CD4-positive, CD25-positive, alpha-beta regulatory T cell (primary cell): ENCODE data around the gene UBE2H. TPM values are rescaled to one million over a fixed set of nuclear protein-coding genes. Genes with fewer than 3 reads are reported as not detected.
"Not testable (repeated sequence)": the region's sequence is repeated elsewhere in the genome, so short reads cannot be mapped to it uniquely, and the experiment has no call there.

Experiments used
- ATAC-seq, 2 donors: fragments of 150-1000 bp; cut with Tn5 transposase; one replicate each; pipeline ENCODE4 v1.10.0; 2021; ENCODE audit warnings: low read depth in 2 of 2, moderate number of reproducible peaks in 2 of 2, moderate library complexity in 1 of 2
- DNase-seq, 3 donors: peaks; one replicate each; pipeline versions ENCODE4 v3.0.0 to v3.0.0-alpha.2; 2012 to 2022; ENCODE audit warnings: mixed read lengths in 1 of 3
- H3K27ac ChIP-seq: one replicate; pipeline ENCODE4 v1.7.0; 2013; ENCODE audit warnings: mild to moderate bottlenecking, low read length; ENCODE audit not compliant: insufficient read depth, poor library complexity, severe bottlenecking
- H3K27me3 ChIP-seq: one replicate; pipeline ENCODE4 v1.7.0; 2013; ENCODE audit warnings: low read length; ENCODE audit not compliant: control insufficient read depth, insufficient read depth
- H3K36me3 ChIP-seq: one replicate; pipeline ENCODE4 v1.7.0; 2013; ENCODE audit warnings: mild to moderate bottlenecking, low read length, moderate library complexity; ENCODE audit not compliant: control insufficient read depth, insufficient read depth
- H3K4me1 ChIP-seq: 2 replicates; pipeline ENCODE4 v1.7.0; 2013; ENCODE audit warnings: mild to moderate bottlenecking, low read length; ENCODE audit not compliant: insufficient read depth, control insufficient read depth, poor library complexity, severe bottlenecking
- H3K4me3 ChIP-seq: one replicate; pipeline ENCODE4 v1.7.0; 2013; ENCODE audit warnings: low read depth, mild to moderate bottlenecking, low read length, moderate library complexity
- H3K9me3 ChIP-seq, 2 experiments: 1 replicate in 1 of 2; 2 replicates in 1 of 2; pipeline ENCODE4 v1.7.0; 2013; ENCODE audit warnings: low read length in 2 of 2, mild to moderate bottlenecking in 1 of 2, moderate library complexity in 1 of 2; ENCODE audit not compliant: control insufficient read depth in 2 of 2
- H3K27ac Mint-ChIP-seq, 3 donors: one replicate each; pipeline ENCODE4 v1.8.0; 2020 to 2022; ENCODE audit warnings: mild to moderate bottlenecking in 3 of 3, mixed read lengths in 3 of 3, moderate library complexity in 2 of 3
- H3K27me3 Mint-ChIP-seq: one replicate; pipeline ENCODE4 v1.8.0; 2022; ENCODE audit warnings: mild to moderate bottlenecking, mixed read lengths
- H3K36me3 Mint-ChIP-seq: one replicate; pipeline ENCODE4 v1.8.0; 2020; ENCODE audit warnings: mixed read lengths
- H3K4me1 Mint-ChIP-seq, 4 donors: one replicate each; pipeline ENCODE4 v1.8.0; 2020 to 2022; ENCODE audit warnings: mixed read lengths in 4 of 4, mild to moderate bottlenecking in 1 of 4
- H3K4me3 Mint-ChIP-seq, 4 donors: one replicate each; pipeline ENCODE4 v1.8.0; 2020 to 2022; ENCODE audit warnings: mild to moderate bottlenecking in 4 of 4, mixed read lengths in 4 of 4, moderate library complexity in 3 of 4
- H3K9me3 Mint-ChIP-seq, 7 donors: one replicate each; pipeline ENCODE4 v1.8.0; 2020 to 2022; ENCODE audit warnings: mixed read lengths in 7 of 7, mild to moderate bottlenecking in 3 of 7, moderate library complexity in 2 of 7
- polyA plus RNA-seq, 4 donors: library from polyadenylated mRNA; unstranded; fragments of 300-500 nt; fragmentation: Illumina TruSeq; gene quantifications; one replicate each; pipeline ENCODE4 v1.2.3, GENCODE V29; 2021
- total RNA-seq: library from RNA; stranded (reverse); gene quantifications from one replicate; pipeline ENCODE4 v1.2.3, GENCODE V29; 2022

Gene UBE2H
- total and polyA plus RNA-seq, 5 donors from 2014 or later, result 50.7 to 109 (median 63.5) TPM

GRCh38 chr7:129829737-129830631 lies 122.8 kb downstream of the UBE2H start:
- peak overlapping the region; percentile 61 for H3K4me3 ChIP-seq
- H3K4me1 Mint-ChIP-seq, result peaks cover 6 to 22% (median 13%) of the 10 kb centered on the region in 4 donors

DNA sequence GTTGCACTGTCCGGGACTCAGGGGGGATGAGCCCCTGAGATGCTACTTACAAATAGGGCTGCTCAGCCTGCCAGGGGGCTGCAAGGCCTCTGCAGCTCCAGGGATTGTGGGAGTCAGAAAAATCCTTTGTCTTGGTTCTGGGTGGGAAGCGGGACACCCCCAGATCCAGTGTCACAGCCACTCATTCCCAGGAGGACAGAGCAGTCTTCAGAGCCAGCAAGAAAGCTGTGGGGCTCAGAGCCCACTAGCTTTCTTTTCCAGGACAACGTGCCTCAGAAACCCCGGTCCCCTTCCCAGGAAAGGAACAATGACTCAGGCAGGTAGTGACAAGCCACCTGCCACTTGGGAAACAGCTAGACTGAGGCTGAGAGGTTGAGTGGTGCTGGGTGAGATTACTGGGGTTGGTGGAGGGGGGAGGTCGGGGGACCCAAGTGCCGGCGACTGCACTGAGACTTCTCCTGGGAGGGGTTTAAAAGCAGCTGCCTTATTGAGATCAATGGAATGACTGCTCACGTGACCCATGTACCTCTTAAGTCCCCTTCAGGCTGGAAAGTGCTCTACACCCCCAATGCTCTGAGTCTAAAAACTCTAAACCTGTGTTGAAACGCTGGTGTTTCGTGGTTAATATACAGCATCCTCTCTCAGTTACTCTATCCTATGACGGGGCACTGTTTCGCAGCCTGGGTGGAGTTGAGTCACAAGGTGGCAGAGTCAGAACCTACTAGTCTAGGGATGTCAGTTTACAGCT lies 123.6 kb downstream of the UBE2H start:
- peak in 2 of 3 donors; percentile 10 to 62 for DNase-seq
- H3K4me3 Mint-ChIP-seq, result peak overlapping the region in 1 of 4 donors; percentile 39
- no peak for ATAC-seq
- H3K36me3 Mint-ChIP-seq, result peaks cover 7% of the 10 kb centered on the region
- Histone ChIP-seq H3K36me3 (peaks cover 14% of the 10 kb centered on the region), H3K9me3 (no peaks in the 10 kb centered on the region), H3K4me1 (peaks cover 19% of the 10 kb centered on the region), H3K27me3 (no peaks in the 10 kb centered on the region), H3K4me3 (no peak overlapping the region), H3K27ac (no peak overlapping the region)
- H3K4me1 Mint-ChIP-seq, result peaks cover 6 to 24% (median 14%) of the 10 kb centered on the region in 4 donors
- H3K9me3 Mint-ChIP-seq, result no peaks in the 10 kb centered on the region
- no peaks in the 10 kb centered on the region for H3K27me3 Mint-ChIP-seq
- H3K27ac Mint-ChIP-seq, result no peak overlapping the region

More at GRCh38 chr7:129829737-129830631, 122.8 kb downstream of the UBE2H start:
- Mint-ChIP-seq H3K9me3 (no peaks in the 10 kb centered on the region), H3K36me3 (peaks cover 10% of the 10 kb centered on the region), H3K27ac (no peak overlapping the region), H3K4me3 (peak overlapping the region in 2 of 4 donors; percentile 39), H3K27me3 (no peaks in the 10 kb centered on the region)
- peaks cover 21% of the 10 kb centered on the region for H3K36me3 ChIP-seq
- no peaks in the 10 kb centered on the region for H3K9me3 ChIP-seq
- peak; percentile 28 to 81 (median 59) for DNase-seq
- peak in 1 of 2 donors; percentile 43 for ATAC-seq
- no peak overlapping the region for H3K27ac ChIP-seq
- no peaks in the 10 kb centered on the region for H3K27me3 ChIP-seq
- H3K4me1 ChIP-seq, result peaks cover 15% of the 10 kb centered on the region

DNA sequence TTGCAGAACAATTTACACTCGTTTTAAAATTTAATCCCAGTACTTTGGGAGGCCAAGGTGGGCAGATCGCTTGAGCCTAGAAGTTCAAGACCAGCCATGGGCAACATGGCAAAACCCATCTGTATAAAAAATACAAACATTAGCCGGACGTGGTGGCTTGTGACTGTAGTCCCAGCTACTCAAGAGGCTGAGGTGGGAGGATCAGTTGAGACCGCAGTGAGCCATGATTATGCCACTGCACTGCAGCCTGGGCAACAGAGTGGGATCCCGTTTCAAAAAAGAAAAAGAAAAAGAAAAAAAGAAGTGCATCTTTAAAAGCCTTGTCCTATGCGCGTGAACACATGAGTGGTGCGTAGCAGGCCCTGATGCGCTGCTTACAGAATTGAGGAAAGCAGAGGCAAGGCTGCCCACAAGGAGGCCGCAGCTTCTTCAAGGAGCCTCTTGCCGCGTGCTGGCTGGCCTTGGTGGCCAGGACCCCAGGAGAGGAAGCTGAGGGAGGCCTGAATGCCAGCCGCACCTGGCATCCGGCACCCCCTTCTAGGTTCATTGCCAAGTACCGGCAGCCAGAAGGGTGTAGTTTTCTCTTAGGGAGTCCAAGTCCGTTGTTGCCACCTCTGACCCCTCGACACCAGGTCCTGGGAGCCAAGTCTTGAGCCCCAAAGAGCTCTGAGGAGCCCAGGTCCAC lies 124.5 kb downstream of the UBE2H start:
- Mint-ChIP-seq H3K4me1 (peaks cover 6 to 24% (median 14%) of the 10 kb centered on the region in 4 donors), H3K4me3 (peak overlapping the region in 1 of 4 donors; percentile 51), H3K27me3 (no peaks in the 10 kb centered on the region), H3K27ac (no peak overlapping the region), H3K9me3 (no peaks in the 10 kb centered on the region), H3K36me3 (peaks cover under 1% of the 10 kb centered on the region)
- no peak overlapping the region for H3K27ac ChIP-seq
- H3K4me1 ChIP-seq, result peaks cover 19% of the 10 kb centered on the region
- DNase-seq (no peak), ATAC-seq (no peak)
- H3K27me3 ChIP-seq, result no peaks in the 10 kb centered on the region
- no peak overlapping the region for H3K4me3 ChIP-seq
- H3K9me3 ChIP-seq, result no peaks in the 10 kb centered on the region
- H3K36me3 ChIP-seq, result peaks cover 6% of the 10 kb centered on the region

- H3K27me3 ChIP-seq, result no peaks in the 10 kb centered on the region
- H3K36me3 ChIP-seq, result peaks cover 3% of the 10 kb centered on the region
- H3K4me1 ChIP-seq, result peaks cover 19% of the 10 kb centered on the region
- Mint-ChIP-seq H3K4me3 (peak overlapping the region in 3 of 4 donors; percentile 36 to 94 (median 86)), H3K36me3 (no peaks in the 10 kb centered on the region), H3K9me3 (no peaks in the 10 kb centered on the region), H3K27ac (no peak overlapping the region), H3K4me1 (peaks cover 6 to 24% (median 14%) of the 10 kb centered on the region in 4 donors), H3K27me3 (no peaks in the 10 kb centered on the region)
- no peaks in the 10 kb centered on the region for H3K9me3 ChIP-seq
- no peak overlapping the region for H3K4me3 ChIP-seq
- no peak for ATAC-seq
- DNase-seq, result no peak
- H3K27ac ChIP-seq, result no peak overlapping the region
Observed at GRCh38 chr7:129827467-129827990, 125.2 kb downstream of the UBE2H start.

DNA sequence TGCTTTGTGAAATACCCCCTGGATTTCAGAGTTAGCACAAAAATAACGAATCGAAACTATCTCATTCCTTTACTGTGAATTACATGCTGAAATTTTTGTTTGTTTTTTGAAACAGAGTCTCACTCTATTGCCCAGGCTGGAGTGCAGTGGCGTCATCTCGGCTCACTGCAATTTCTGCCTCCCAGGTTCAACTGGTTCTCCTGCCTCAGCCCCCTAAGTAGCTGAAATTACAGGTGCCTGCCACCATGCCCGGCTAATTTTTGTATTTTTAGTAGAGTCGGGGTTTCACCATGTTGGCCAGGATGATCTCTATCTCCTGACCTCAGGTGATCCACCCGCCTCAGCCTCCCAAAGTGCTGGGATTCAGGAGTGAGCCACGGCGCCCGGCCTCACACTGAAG lies 125.9 kb downstream of the UBE2H start:
- Mint-ChIP-seq H3K4me3 (peak overlapping the region; percentile 21 to 94 (median 66)), H3K4me1 (peaks cover 6 to 24% (median 14%) of the 10 kb centered on the region in 4 donors)
- H3K9me3 ChIP-seq, result not testable (repeated sequence)

DNA sequence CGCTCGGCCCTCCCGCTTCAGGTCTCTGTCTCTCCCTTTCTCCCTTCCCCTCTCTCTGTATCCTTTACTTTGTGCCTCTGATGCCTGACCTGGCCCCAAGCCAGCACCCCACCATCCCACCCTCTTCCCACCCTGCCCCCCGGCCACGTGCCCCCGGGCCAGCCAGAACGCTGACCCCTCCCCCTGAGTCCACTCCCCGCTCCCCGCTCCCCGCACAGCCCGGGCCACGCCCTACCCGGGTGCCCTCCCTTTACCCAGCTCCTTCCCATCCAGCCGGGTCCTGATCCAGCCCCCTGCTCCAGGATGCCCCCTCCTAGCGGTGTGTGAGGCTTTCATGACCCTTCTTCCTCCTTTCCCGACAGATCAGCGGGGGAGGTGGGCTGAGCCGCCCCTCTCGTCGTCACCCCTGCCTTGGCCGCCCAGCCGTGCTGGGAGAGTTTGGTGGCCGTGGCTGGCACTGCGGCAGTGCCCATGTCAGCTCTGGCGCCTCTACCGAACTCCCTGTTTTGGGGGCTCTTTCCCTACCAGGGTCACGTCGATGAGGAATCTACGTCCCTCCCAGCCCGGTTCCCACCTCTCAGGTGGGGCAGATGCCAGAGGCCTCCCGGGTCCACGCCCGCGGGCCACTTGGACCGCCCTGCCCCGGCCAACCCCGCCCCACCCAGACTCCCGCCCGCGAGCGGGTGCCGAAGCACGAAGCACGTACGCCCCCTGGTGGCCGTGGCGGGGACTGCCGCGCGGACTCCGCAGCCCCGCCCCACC lies 127.4 kb downstream of the UBE2H start:
- Mint-ChIP-seq H3K4me1 (peaks cover 6 to 23% (median 14%) of the 10 kb centered on the region in 4 donors), H3K4me3 (peak overlapping the region; percentile 88 to 95 (median 90)), H3K27me3 (peaks cover 6% of the 10 kb centered on the region), H3K36me3 (no peaks in the 10 kb centered on the region), H3K27ac (peak overlapping the region in 1 of 3 donors; percentile 52), H3K9me3 (no peaks in the 10 kb centered on the region)
- Histone ChIP-seq H3K27ac (peak overlapping the region; percentile 23), H3K9me3 (no peaks in the 10 kb centered on the region), H3K4me1 (peaks cover 19% of the 10 kb centered on the region), H3K27me3 (no peaks in the 10 kb centered on the region), H3K36me3 (no peaks in the 10 kb centered on the region), H3K4me3 (peak overlapping the region; percentile 32)
- ATAC-seq (peak; percentile 84), DNase-seq (peak; percentile 76 to 84 (median 81))

More for the DNA sequence above, 125.9 kb downstream of the UBE2H start:
- not testable (repeated sequence) for H3K27me3 ChIP-seq, H3K27me3 Mint-ChIP-seq, H3K36me3 ChIP-seq, H3K27ac Mint-ChIP-seq, H3K4me3 ChIP-seq, H3K36me3 Mint-ChIP-seq, H3K27ac ChIP-seq, ATAC-seq, H3K9me3 Mint-ChIP-seq, DNase-seq
- peaks cover 19% of the 10 kb centered on the region for H3K4me1 ChIP-seq
